ENCODE results near the gene COL24A1.
"Not testable (repeated sequence)": the region's sequence is repeated elsewhere in the genome, so short reads cannot be mapped to it uniquely, and the experiment has no call there.

Gene COL24A1

DNA sequence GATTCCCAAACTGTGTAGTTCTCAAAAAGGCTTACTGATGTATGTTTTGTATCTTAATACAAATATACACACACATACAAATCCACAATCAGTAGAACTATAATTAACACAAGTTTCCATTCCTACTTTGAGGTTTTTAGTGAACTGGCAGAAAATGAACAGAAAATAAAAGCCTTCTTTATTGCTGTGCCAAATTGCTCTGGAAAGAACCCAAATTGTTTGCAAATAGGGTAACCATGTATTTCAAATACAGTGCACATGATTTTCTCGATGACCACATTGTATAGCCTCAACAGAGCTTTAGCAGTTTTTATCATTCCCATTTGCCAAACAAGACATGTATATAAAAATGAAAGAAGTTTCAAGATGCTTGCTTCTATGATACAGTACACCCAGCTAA lies 173.3 kb downstream of the COL24A1 start:
- no peak for DNase-seq

GRCh38 chr1:85976516-85977205 lies 179.9 kb downstream of the COL24A1 start:
- DNase-seq: no peak

DNA sequence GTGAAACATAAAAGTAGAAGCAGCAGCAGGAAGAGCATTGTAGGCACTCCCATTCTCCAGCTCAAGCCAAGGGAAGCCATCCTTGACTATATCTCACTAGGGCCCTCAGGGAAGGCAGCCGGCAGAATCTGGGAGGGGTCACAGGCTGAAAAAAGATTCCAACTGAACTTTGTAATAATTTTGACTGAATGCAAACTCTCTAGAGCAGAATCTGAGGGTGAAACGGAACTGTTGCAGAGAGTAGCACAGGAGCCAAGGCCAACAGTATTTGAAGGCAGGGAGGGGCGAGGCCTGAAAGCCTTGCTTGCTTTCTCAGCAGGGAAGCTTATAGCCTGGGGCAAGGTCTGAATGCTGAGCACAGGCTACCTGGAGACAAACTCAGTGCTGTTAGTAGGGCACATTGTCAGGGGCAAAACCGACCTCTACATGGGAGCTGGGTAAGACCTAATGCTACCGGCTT lies 180.6 kb downstream of the COL24A1 start:
- DNase-seq: no peak

DNA sequence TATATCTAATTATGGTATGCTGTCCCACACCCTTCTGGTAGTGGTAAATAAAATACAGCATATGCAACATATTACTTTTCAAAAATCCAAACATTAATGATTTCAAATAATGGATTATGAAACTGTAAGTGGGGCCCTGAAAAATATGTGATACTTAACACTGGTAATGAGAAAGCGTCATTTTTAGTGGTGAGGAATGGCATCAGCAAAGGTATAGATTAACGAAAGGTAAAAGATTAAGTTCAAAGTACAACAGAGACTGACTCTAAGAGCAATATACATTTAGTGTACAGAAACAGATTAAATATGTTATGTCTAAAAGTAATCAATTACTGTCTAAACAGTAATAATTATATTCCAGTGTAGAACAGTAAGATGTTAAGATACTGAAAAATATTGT lies 194.1 kb downstream of the COL24A1 start:
- DNase-seq: no peak

DNA sequence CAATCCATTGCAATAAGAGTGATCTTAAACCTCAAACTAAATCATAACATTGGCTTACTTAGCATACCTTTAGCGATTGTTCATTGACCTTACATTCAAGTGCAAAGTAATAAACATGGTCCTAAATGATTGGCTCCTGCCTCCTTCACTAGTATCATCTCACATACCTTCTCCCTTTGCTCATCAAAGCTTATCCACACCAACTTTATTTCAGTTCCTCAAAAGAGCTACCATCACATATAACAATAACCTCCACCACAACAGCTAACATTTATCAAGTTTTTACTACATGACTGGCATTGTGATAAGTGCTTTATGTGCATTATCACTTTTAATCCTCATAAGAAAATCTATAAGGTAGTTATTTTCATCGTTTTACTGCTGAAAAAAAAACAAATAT lies 198.8 kb downstream of the COL24A1 start:
- DNase-seq: no peak

DNA sequence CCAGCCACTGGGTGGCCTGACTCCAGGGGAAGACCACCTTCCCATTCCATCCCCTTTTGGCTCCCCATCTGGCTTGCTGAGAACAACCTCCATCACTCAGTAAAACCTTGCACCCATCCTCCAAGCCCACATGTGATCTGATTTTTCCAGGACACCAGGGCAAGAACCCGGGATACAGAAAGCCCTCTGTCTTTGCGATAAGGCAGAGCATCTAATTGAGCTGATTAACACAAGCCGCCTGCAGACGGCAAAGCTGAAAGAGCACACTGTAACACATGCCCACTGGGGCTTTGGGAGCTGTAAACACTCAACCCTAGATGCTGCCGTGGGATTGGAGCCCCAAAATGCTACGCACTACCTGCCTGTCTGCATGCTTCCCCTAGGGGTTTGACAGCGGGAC lies 201.4 kb downstream of the COL24A1 start:
- not testable (repeated sequence) for DNase-seq

DNA sequence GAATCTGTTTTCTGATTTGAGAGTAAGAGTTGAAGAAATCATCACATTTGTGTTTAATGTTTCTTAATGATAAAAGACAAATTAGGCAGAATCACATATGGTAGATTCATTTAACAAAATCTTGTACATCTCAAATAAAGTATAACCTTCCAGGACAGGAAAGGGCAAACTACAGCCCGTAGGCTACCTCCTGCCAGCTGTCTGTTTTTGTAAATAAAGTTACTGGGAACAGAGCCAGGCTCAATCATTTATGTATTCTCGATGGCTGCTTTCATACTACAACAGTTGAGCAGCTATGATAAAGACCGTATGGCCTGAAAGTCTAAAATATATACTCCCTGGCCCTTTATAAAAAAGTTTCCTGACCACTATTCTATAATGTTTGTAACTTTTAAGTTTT lies 204.1 kb downstream of the COL24A1 start:
- no peak for DNase-seq

DNA sequence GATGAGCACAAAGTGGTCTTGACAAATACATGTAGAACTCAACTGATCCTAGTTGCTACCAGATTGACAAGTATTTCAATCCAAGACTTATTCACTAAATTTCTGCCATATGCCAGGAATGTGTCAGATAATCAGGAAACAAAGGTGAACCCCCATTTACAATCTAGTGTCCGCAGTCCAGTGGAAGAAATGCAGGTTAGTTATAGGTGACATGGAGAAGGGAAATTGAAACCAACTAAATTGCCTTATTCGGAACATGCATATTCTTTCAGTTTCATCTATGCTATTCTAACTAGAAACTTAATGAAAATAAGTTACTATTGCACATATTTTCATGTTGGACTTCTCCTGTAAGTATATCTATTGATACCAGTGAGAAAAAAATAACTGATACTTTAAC lies 209.4 kb downstream of the COL24A1 start:
- DNase-seq: no peak

- DNase-seq: no peak
Measured at GRCh38 chr1:85943945-85944344, 212.6 kb downstream of the COL24A1 start.

DNA sequence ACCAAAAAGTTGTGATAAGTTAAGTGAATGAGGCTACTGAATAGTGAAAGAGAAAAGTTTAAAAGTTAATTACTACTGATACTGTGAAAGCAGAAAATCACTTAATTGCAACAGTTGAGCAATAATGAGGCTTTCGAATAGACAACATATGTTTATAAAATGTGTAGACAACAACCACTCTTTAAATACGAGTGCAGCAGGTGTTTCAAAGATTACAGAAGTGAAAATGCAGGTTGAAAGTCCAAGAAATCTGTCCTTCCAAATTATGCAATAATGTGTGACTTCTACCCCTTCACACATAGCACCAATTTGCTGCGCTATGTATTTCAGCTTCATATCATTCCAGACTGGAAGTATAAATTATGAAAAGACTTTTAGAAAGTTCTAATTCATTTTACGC lies 213.0 kb downstream of the COL24A1 start:
- DNase-seq: no peak

DNA sequence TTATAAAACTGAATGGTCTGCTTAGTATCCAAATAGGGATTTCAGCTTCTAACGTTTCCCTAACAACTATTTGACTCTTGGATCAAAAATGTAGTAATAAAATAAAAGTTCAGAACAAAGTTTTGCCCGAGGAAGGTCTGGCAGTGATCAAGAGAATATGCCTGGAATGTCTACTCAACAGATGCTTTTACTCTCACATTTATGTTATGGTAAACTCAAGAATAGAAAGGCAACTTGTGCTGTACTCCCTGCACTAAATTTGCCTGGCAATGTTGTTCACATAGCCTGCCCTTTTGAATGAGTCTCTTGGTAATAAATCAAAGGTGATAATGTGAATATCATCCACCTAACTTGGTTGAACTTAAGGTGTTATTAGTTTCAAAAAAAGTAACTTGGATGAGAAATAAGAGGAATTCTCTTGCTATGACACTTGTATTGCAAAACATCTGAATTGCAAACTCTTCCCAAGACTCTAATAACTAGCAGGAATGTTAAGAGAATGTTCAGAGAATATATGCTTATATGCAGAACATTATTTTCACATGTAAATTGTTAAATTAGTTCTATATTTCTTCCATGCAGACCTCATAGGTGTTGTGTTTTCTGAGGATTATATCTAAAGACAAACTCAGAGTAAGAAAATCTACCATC lies 215.8 kb downstream of the COL24A1 start:
- no peak for DNase-seq

DNA sequence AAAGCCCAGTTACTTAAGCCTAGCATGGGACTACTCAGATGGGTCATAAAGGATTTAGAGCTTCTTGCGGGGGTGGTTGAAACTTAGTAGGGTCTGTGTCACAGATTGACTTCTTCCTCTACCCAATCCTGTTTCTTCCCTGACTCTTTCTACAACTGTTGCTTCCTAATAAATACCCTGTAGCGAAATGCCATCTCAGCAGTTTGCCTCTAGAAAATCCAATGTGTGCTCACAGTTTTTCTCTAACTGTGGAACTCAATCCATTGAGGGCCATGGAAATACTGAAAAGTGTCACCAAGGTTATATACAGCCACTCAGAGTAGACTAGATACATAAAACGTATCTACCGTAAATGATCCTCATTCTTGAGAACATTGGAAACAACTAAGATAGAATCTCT lies 217.7 kb downstream of the COL24A1 start:
- DNase-seq: no peak

DNA sequence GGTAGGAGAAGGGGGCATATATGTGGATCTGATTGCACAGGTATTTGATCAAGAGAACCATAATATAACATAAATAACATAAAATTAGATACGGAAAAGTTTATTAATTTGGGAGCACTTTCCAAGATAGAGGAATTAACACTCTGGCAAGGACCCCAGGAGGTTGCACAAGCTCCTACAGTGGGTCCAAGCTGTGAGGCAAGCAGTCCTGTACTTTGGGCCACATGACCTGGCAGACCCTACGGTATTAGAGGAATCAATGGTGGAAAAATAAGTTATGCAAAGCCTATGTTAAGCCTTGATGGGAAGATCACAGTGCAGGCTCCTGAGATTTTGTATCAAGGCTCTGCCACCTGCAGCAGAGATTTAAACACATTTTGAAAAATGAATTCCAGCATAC lies 220.1 kb downstream of the COL24A1 start:
- DNase-seq: no peak

GRCh38 chr1:85936057-85936456 lies 220.5 kb downstream of the COL24A1 start:
- no peak for DNase-seq

- no peak for DNase-seq
Measured at GRCh38 chr1:85935234-85935633, 221.3 kb downstream of the COL24A1 start.

GRCh38 chr1:85934516-85934915 lies 222.1 kb downstream of the COL24A1 start:
- no peak for DNase-seq

- DNase-seq: no peak
Measured at GRCh38 chr1:85933961-85934360, 222.6 kb downstream of the COL24A1 start.

DNA sequence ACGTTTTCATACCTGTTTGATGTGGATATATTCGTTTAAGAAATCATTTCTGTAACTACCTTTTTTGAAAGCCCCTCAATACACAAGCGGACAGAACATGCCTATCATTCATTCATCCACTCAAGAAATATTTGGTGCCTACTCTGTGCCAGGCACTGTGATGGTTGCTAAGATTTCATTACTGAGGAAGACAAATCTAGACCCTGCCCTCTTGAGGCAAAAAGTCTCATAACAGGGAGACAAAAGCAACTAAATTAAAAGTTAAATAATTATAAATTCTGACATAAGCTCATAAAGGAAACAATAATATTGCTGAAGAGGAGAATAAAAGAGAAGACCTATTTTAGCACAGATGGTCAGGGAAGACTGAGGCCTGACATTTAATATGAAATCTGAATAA lies 244.8 kb downstream of the COL24A1 start:
- DNase-seq: no peak

DNA sequence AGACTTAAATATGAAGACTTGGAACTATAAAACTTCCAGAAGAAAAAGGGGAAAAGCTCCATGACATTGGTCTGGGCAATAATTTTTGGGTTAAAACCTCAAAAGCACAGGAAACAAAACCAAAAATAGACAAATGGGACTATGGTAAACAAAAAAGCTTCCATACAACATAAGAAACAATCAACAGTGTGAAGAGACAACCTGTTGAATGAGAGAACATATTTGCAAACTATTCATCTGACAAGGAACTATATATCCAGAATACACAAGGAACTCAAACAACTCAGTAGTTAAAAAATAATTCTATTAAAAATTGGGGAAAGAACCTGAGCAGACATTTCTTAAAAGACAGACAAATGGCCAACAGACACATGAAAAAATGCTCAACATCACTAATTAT lies 255.7 kb downstream of the COL24A1 start:
- no peak for DNase-seq

GRCh38 chr1:85898861-85899260 lies 257.7 kb downstream of the COL24A1 start:
- DNase-seq: no peak

DNA sequence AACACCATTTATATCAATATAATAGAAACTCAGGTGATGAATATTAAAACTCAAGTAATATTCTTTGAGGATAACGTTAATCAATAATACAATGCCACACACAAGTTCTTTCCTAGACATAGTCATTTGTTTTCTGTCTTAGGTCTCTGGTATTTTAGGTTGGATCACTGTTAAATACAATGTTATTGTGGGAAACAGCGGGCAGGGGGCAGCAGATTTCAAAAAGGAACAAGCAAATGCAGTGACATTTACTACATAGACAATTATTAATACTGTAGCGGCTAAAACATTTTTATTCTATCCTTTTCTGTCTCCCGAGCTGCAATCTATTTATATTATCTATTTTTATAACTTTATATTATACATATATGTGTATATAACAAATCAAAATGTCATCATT lies 261.9 kb downstream of the COL24A1 start:
- DNase-seq: peak; percentile 24

DNA sequence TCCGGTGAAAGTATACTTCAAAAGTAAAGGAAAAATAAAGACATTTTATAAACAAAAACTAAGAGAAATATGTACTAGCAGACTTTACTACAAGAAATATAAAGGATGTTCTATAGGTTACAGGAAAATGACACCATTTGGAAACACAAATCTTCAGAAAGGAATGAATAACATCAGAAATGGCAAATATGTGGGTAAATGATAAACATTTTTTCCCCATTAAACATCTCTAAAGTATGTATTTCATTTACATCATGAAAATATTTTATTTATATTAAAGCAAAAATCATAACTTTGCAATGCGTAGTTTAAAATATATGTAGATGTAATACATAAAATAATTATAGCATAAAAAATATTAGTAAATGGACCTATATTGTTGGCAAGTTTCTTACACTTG lies 264.2 kb downstream of the COL24A1 start:
- no peak for DNase-seq

GRCh38 chr1:85889870-85890269 lies 266.7 kb downstream of the COL24A1 start:
- no peak for DNase-seq

GRCh38 chr1:85888921-85889320 lies 267.7 kb downstream of the COL24A1 start:
- peak; percentile 24 for DNase-seq

Data from suppressor macrophage treated with lipopolysaccharide for 4 hours (primary cell).